CD4-positive, CD25-positive, alpha-beta regulatory T cell (primary cell): ENCODE data around the gene EEF1G. TPM values are rescaled to one million over a fixed set of nuclear protein-coding genes. Genes with fewer than 3 reads are reported as not detected.
"Not testable (repeated sequence)": the region's sequence is repeated elsewhere in the genome, so short reads cannot be mapped to it uniquely, and the experiment has no call there.

Source experiments
- ATAC-seq, 2 donors: fragments of 150-1000 bp; cut with Tn5 transposase; one replicate each; pipeline ENCODE4 v1.10.0; 2021; ENCODE audit warnings: low read depth in 2 of 2, moderate number of reproducible peaks in 2 of 2, moderate library complexity in 1 of 2
- DNase-seq, 3 donors: peaks; one replicate each; pipeline versions ENCODE4 v3.0.0 to v3.0.0-alpha.2; 2012 to 2022; ENCODE audit warnings: mixed read lengths in 1 of 3
- H3K27ac ChIP-seq: one replicate; pipeline ENCODE4 v1.7.0; 2013; ENCODE audit warnings: mild to moderate bottlenecking, low read length; ENCODE audit not compliant: insufficient read depth, poor library complexity, severe bottlenecking
- H3K27me3 ChIP-seq: one replicate; pipeline ENCODE4 v1.7.0; 2013; ENCODE audit warnings: low read length; ENCODE audit not compliant: control insufficient read depth, insufficient read depth
- H3K36me3 ChIP-seq: one replicate; pipeline ENCODE4 v1.7.0; 2013; ENCODE audit warnings: mild to moderate bottlenecking, low read length, moderate library complexity; ENCODE audit not compliant: control insufficient read depth, insufficient read depth
- H3K4me1 ChIP-seq: 2 replicates; pipeline ENCODE4 v1.7.0; 2013; ENCODE audit warnings: mild to moderate bottlenecking, low read length; ENCODE audit not compliant: insufficient read depth, control insufficient read depth, poor library complexity, severe bottlenecking
- H3K4me3 ChIP-seq: one replicate; pipeline ENCODE4 v1.7.0; 2013; ENCODE audit warnings: low read depth, mild to moderate bottlenecking, low read length, moderate library complexity
- H3K9me3 ChIP-seq, 2 experiments: 1 replicate in 1 of 2; 2 replicates in 1 of 2; pipeline ENCODE4 v1.7.0; 2013; ENCODE audit warnings: low read length in 2 of 2, mild to moderate bottlenecking in 1 of 2, moderate library complexity in 1 of 2; ENCODE audit not compliant: control insufficient read depth in 2 of 2
- H3K27ac Mint-ChIP-seq, 3 donors: one replicate each; pipeline ENCODE4 v1.8.0; 2020 to 2022; ENCODE audit warnings: mild to moderate bottlenecking in 3 of 3, mixed read lengths in 3 of 3, moderate library complexity in 2 of 3
- H3K27me3 Mint-ChIP-seq: one replicate; pipeline ENCODE4 v1.8.0; 2022; ENCODE audit warnings: mild to moderate bottlenecking, mixed read lengths
- H3K36me3 Mint-ChIP-seq: one replicate; pipeline ENCODE4 v1.8.0; 2020; ENCODE audit warnings: mixed read lengths
- H3K4me1 Mint-ChIP-seq, 4 donors: one replicate each; pipeline ENCODE4 v1.8.0; 2020 to 2022; ENCODE audit warnings: mixed read lengths in 4 of 4, mild to moderate bottlenecking in 1 of 4
- H3K4me3 Mint-ChIP-seq, 4 donors: one replicate each; pipeline ENCODE4 v1.8.0; 2020 to 2022; ENCODE audit warnings: mild to moderate bottlenecking in 4 of 4, mixed read lengths in 4 of 4, moderate library complexity in 3 of 4
- H3K9me3 Mint-ChIP-seq, 7 donors: one replicate each; pipeline ENCODE4 v1.8.0; 2020 to 2022; ENCODE audit warnings: mixed read lengths in 7 of 7, mild to moderate bottlenecking in 3 of 7, moderate library complexity in 2 of 7
- polyA plus RNA-seq, 4 donors: library from polyadenylated mRNA; unstranded; fragments of 300-500 nt; fragmentation: Illumina TruSeq; gene quantifications; one replicate each; pipeline ENCODE4 v1.2.3, GENCODE V29; 2021
- total RNA-seq: library from RNA; stranded (reverse); gene quantifications from one replicate; pipeline ENCODE4 v1.2.3, GENCODE V29; 2022

EEF1G gene
- total and polyA plus RNA-seq, 5 donors from 2014 or later: 775 to 1,680 (median 1,198) TPM

DNA sequence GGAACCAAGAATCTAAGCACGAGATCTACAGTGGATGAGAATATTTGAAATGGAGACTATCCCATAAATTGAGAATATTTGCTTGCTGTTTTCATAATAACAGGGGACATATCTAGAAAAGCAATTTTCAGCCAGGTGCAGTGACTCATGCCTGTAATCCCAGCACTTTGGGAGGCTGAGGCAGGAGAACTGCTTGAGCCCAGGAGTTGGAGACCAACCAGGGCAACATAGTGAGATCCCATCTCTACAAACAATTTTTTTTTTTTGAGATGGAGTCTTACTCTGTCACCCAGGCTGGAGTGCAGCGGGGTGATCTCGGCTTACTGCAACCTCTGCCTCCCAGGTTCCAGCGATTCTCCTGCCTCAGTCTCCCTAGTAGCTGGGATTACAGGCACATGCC lies 8.0 kb upstream of the EEF1G start:
- DNase-seq, H3K9me3 Mint-ChIP-seq, H3K4me1 ChIP-seq, H3K27ac ChIP-seq, H3K4me3 Mint-ChIP-seq, H3K27me3 ChIP-seq, H3K27me3 Mint-ChIP-seq, H3K4me3 ChIP-seq, H3K27ac Mint-ChIP-seq, ATAC-seq, H3K9me3 ChIP-seq: not testable (repeated sequence)
- peaks cover 0 to 14% (median 4%) of the 10 kb centered on the region in 4 donors for H3K4me1 Mint-ChIP-seq
- H3K36me3 ChIP-seq: peaks cover 44% of the 10 kb centered on the region
- H3K36me3 Mint-ChIP-seq: peaks cover 16% of the 10 kb centered on the region

DNA sequence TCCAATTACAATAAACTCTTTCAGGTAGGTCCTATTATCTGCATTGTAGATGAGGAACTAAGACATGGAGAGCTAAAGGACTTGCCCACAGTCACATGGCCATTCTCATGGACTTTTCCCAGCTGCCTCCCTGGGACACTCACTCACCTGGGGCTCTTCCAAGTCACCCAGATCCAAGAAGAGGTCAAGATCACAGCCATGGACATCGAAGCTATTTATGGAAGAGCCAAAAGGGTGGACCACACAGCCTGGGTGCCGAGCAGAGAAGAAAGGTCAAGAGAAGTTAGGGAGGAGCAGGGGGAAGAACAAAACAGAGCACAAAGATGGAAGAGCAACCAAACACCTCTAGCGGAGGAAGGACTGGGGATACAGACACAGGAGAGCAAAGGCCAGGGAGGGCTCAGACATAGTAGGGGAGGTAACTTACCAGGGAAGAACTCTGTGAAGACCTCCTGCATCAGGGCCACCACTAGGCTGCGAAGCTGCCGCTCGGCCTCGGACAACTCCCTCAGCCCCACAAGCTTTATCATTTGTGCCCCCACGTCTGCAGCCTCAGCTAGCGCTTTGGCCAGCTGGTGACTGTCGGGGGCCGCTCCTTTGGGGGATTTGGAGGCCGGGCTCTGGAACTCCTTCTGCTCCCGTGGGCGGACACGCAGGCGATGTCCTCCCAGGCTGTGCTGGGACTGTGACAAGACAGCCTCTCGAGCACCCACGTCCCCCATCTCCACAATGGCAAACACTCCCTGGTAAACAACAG lies 7.4 kb upstream of the EEF1G start:
- no peak overlapping the region for H3K4me3 ChIP-seq
- H3K9me3 ChIP-seq: no peaks in the 10 kb centered on the region
- Mint-ChIP-seq H3K4me3 (no peak overlapping the region), H3K27me3 (no peaks in the 10 kb centered on the region), H3K27ac (peak overlapping the region in 1 of 3 donors; percentile 66), H3K36me3 (peaks cover 21% of the 10 kb centered on the region), H3K9me3 (no peaks in the 10 kb centered on the region), H3K4me1 (peaks cover 0 to 14% (median 6%) of the 10 kb centered on the region in 4 donors)
- no peak for DNase-seq
- no peak for ATAC-seq
- H3K4me1 ChIP-seq: no peaks in the 10 kb centered on the region
- H3K27me3 ChIP-seq: no peaks in the 10 kb centered on the region
- peaks cover 46% of the 10 kb centered on the region for H3K36me3 ChIP-seq
- no peak overlapping the region for H3K27ac ChIP-seq

DNA sequence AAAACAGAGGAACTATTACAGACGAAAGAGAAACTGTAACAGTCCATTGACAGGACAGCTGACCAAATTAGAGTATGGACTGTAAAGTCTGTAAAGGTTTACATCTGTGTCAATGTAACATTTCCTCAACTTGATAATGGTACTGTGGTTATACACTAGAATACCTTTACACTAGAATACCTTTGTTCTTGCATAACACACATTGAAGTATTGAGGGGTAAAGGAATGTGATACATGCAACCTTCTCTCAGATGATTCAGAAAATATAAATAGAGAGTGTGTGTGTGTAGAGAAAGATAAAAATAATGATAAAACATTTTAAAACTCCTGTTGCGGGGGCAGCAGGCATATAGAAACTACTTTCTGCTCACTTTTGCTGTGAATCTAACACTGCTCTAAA lies 5.6 kb upstream of the EEF1G start:
- Histone ChIP-seq H3K9me3 (no peaks in the 10 kb centered on the region), H3K4me3 (no peak overlapping the region), H3K36me3 (peaks cover 44% of the 10 kb centered on the region), H3K27ac (no peak overlapping the region), H3K27me3 (no peaks in the 10 kb centered on the region), H3K4me1 (peaks cover 12% of the 10 kb centered on the region)
- no peak for ATAC-seq
- H3K27me3 Mint-ChIP-seq: no peaks in the 10 kb centered on the region
- DNase-seq: no peak
- H3K4me1 Mint-ChIP-seq: peaks cover 0 to 20% (median 12%) of the 10 kb centered on the region in 4 donors
- no peaks in the 10 kb centered on the region for H3K9me3 Mint-ChIP-seq
- no peak overlapping the region for H3K4me3 Mint-ChIP-seq
- H3K36me3 Mint-ChIP-seq: peaks cover 21% of the 10 kb centered on the region
- no peak overlapping the region for H3K27ac Mint-ChIP-seq

DNA sequence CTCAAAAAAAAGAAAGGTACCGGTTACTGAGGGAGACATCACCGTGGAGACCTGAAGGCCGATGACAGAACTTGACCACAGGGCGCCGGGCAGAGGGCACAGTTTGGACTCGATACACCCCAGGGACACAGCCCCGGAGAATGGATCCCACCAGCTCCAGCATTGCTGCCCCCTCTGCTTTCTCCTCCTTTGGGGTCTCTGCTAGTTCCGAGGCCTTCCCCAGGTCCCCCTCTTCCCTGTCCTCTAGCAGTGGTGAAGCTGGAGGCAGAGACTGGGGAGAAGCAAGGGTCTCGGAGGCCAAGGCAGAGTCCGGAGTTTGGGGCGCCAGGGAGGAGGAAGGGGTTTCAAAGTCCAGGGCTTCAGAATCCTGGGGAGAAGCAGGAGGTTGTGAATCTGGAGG lies 4.8 kb upstream of the EEF1G start:
- ATAC-seq (no peak), DNase-seq (no peak)
- Histone ChIP-seq H3K4me1 (peaks cover 14% of the 10 kb centered on the region), H3K36me3 (peaks cover 40% of the 10 kb centered on the region), H3K9me3 (no peaks in the 10 kb centered on the region), H3K27me3 (no peaks in the 10 kb centered on the region), H3K27ac (no peak overlapping the region), H3K4me3 (no peak overlapping the region)
- H3K9me3 Mint-ChIP-seq: no peaks in the 10 kb centered on the region
- peaks cover 0 to 25% (median 10%) of the 10 kb centered on the region in 4 donors for H3K4me1 Mint-ChIP-seq
- no peaks in the 10 kb centered on the region for H3K27me3 Mint-ChIP-seq
- H3K36me3 Mint-ChIP-seq: peaks cover 18% of the 10 kb centered on the region
- H3K27ac Mint-ChIP-seq: no peak overlapping the region
- no peak overlapping the region for H3K4me3 Mint-ChIP-seq

DNA sequence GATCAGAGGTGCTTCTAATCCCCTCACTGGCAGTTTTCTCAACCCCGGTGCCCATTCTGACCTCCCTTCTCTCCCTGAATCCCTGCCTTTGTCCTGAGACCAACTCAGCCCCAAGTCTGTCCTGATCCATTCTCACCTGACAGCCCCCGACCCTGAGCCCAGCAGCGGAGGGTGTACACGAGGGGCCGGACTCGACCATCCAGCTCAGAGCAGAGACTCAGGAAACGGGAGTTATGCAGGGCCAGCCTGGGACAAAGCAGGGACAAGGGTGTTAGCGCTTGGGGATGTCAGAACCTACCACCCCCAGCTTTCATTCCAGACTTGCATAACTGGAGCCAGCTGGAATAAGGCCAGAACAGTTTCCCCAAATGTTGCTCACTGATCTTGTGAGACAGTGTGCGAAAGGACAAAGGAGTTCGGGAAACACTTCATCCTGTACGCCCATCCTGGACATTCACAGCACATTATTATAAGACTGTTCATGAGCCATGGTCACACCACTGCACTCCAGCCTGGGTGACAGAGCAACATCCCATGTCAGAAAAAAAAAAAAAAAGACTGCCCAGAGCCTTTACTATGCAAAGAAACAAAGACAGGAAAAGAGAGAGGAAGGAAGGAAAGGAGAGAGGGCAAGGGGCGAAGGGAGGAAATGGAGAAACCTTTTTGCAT lies 3.5 kb upstream of the EEF1G start:
- Histone ChIP-seq H3K4me3 (no peak overlapping the region), H3K9me3 (no peaks in the 10 kb centered on the region), H3K4me1 (peaks cover 22% of the 10 kb centered on the region), H3K27ac (no peak overlapping the region), H3K36me3 (peaks cover 39% of the 10 kb centered on the region), H3K27me3 (no peaks in the 10 kb centered on the region)
- no peak for DNase-seq
- H3K4me3 Mint-ChIP-seq: peak overlapping the region in 2 of 4 donors; percentile 3 to 57
- no peak for ATAC-seq
- peak overlapping the region; percentile 57 to 94 (median 71) for H3K27ac Mint-ChIP-seq
- H3K9me3 Mint-ChIP-seq: no peaks in the 10 kb centered on the region
- peaks cover 22% of the 10 kb centered on the region for H3K36me3 Mint-ChIP-seq
- H3K27me3 Mint-ChIP-seq: no peaks in the 10 kb centered on the region
- peaks cover 2 to 36% (median 17%) of the 10 kb centered on the region in 4 donors for H3K4me1 Mint-ChIP-seq

DNA sequence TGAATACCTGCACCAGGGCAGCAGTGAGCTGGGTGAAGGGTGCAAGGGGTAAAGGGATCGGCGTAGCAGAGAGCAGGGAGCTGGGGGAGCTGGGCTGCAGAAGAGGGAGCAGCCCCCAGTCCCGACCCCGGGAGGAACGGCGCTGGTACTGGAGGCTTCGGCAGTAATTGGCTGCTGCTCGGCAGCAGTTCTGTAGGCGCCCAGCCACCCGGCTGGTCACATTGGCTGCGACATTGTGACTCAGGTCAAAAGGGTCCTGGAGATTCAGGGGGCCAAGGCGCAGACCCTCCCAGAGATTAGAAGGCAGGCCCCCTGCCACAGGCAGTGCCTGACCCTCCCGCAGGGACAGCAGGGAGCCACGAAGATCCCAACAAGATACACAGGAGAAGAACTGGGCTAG lies 2.1 kb upstream of the EEF1G start:
- no peak for DNase-seq
- peaks cover 6 to 47% (median 29%) of the 10 kb centered on the region in 4 donors for H3K4me1 Mint-ChIP-seq
- H3K9me3 Mint-ChIP-seq: no peaks in the 10 kb centered on the region
- Histone ChIP-seq H3K36me3 (peaks cover 44% of the 10 kb centered on the region), H3K27me3 (no peaks in the 10 kb centered on the region), H3K27ac (no peak overlapping the region), H3K9me3 (no peaks in the 10 kb centered on the region), H3K4me1 (peaks cover 31% of the 10 kb centered on the region), H3K4me3 (no peak overlapping the region)
- ATAC-seq: no peak
- no peaks in the 10 kb centered on the region for H3K27me3 Mint-ChIP-seq
- peaks cover 27% of the 10 kb centered on the region for H3K36me3 Mint-ChIP-seq
- peak overlapping the region in 3 of 4 donors; percentile 59 to 99 (median 95) for H3K4me3 Mint-ChIP-seq
- peak overlapping the region; percentile 38 to 94 (median 46) for H3K27ac Mint-ChIP-seq

DNA sequence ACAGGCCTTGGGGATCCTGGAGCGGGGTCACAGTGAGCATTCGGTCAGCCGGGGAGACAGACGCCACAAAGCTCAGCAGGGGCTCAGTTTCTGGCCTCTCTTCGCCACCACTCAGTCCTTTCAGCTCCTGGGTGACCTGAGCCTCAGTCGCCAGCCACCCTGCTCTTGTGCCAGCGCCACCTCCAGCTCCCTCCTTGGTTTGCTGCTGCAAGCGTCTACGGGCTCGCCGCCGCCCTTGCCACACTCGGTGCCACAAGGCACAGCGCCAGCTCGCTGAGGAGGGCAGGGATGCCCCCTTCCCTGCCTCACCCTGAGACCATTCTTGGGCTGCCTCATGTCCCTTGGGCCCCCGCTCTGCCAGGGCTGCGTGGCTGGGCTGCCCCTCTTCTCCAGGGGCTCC lies 1.5 kb upstream of the EEF1G start:
- Histone ChIP-seq H3K4me1 (peaks cover 31% of the 10 kb centered on the region), H3K9me3 (no peaks in the 10 kb centered on the region), H3K27me3 (no peaks in the 10 kb centered on the region), H3K4me3 (no peak overlapping the region), H3K36me3 (peaks cover 50% of the 10 kb centered on the region), H3K27ac (peak overlapping the region; percentile 78)
- DNase-seq (no peak), ATAC-seq (no peak)
- peaks cover 6 to 50% (median 32%) of the 10 kb centered on the region in 4 donors for H3K4me1 Mint-ChIP-seq
- H3K36me3 Mint-ChIP-seq: peaks cover 30% of the 10 kb centered on the region
- H3K27me3 Mint-ChIP-seq: no peaks in the 10 kb centered on the region
- no peaks in the 10 kb centered on the region for H3K9me3 Mint-ChIP-seq
- H3K4me3 Mint-ChIP-seq: peak overlapping the region; percentile 91 to 99 (median 96)
- H3K27ac Mint-ChIP-seq: peak overlapping the region in 1 of 3 donors; percentile 94
